NCI-H146 treated with DMSO at 0.1 percent for 48 hours (cell line): ENCODE results near the gene EIF4E2.

ENCODE experiments used
- DNase-seq: peaks from one replicate; lab custom pipeline; 2025; ENCODE audit not compliant: unreplicated experiment; lab: John Stamatoyannopoulos, UW

EIF4E2 gene

GRCh38 chr2:232537079-232537478, 13.4 kb upstream of the EIF4E2 start:
- DNase-seq = no peak

GRCh38 chr2:232537499-232537898, 13.0 kb upstream of the EIF4E2 start:
- no peak for DNase-seq

GRCh38 chr2:232538671-232539070, 11.8 kb upstream of the EIF4E2 start:
- DNase-seq = no peak

DNA sequence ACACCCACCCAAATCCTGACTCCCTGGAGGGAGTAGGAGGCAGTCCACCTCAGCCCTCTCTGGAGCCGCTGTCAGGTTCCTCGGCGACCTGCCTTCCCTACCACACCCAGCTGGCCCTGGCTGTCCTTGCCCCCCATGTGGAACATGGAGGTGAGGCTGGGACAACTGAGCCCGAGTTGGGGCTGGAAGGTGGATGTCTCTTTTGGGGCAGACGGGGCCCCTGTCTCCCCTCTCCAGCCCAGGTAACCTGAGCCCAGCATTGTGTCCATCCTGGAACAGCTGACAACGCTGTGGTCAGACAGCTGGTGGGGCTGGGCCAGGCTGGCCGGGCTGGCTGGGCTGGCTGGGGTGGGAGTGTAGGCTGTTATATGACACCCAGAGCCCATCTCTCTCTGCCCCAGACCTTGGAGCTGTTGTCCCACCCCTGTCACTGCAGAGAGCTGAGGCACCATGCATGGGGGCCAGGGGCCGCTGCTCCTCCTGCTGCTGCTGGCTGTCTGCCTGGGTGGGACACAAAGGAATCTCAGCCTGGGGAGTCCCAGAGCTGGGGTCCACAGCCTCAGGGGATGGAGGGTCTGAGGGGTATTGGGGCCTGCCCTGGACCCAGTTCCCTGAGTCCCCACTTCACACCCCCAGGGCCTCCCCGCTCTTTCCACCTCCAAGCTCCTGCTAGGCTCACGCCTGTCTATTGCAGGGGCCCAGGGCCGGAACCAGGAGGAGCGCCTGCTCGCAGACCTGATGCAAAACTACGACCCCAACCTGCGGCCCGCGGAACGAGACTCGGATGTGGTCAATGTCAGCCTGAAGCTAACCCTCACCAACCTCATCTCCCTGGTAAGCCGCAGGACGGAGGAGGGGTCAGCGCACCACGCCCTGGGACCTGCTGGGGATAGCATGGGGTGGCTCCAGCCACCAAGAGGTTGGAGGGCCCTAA, 10.9 kb upstream of the EIF4E2 start, which contains the start of gene CHRNG:
CHRNG (plus strand) TSS at position 395 of the 934 bp plus-strand sequence; CDS start at position 451, 56 bp downstream.
- no peak for DNase-seq

GRCh38 chr2:232540441-232541041, 9.9 kb upstream of the EIF4E2 start:
- DNase-seq = no peak

GRCh38 chr2:232541195-232541960, 9.1 kb upstream of the EIF4E2 start:
- no peak for DNase-seq

- no peak for DNase-seq
Measured at GRCh38 chr2:232541961-232542714, 8.4 kb upstream of the EIF4E2 start.

DNA sequence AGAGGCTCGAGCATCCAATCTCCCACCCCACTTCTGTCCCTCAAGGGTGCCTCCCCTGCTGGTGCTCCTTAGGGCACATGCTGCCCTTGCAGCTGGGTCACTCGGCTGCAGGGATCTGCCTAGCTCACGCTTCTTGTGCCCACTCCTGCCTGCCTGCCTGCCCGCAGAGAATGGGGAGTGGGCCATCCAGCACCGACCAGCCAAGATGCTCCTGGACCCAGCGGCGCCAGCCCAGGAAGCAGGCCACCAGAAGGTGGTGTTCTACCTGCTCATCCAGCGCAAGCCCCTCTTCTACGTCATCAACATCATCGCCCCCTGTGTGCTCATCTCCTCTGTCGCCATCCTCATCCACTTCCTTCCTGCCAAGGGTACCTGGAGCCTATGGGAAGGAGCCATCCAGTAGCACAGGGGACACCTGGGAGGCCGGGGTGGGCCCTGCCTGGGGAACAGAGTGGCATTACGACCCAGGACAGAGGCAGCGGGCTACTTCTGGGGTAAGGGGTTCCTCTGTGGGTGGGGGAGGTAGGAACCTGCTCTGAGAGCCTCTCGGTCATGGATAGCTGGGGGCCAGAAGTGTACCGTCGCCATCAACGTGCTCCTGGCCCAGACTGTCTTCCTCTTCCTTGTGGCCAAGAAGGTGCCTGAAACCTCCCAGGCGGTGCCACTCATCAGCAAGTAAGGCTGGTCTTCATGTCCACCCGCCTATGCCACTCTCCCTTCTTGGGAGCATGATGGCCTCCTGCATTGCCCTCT, 7.6 kb upstream of the EIF4E2 start:
- DNase-seq = no peak

DNA sequence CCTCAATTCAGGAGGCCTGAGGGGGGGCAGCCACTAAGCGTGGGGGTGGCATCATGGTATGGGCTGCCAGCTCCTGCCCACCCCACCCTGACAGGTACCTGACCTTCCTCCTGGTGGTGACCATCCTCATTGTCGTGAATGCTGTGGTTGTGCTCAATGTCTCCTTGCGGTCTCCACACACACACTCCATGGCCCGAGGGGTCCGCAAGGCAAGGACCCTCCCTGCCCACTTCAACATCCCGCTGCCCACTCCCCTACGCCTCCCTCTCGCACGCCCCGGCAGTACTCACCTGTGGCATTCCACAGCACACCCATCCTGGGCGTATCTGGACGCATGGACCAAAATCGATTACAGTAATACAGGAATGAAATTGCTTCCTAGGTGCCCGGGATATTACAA, 7.0 kb upstream of the EIF4E2 start:
- no peak for DNase-seq

DNA sequence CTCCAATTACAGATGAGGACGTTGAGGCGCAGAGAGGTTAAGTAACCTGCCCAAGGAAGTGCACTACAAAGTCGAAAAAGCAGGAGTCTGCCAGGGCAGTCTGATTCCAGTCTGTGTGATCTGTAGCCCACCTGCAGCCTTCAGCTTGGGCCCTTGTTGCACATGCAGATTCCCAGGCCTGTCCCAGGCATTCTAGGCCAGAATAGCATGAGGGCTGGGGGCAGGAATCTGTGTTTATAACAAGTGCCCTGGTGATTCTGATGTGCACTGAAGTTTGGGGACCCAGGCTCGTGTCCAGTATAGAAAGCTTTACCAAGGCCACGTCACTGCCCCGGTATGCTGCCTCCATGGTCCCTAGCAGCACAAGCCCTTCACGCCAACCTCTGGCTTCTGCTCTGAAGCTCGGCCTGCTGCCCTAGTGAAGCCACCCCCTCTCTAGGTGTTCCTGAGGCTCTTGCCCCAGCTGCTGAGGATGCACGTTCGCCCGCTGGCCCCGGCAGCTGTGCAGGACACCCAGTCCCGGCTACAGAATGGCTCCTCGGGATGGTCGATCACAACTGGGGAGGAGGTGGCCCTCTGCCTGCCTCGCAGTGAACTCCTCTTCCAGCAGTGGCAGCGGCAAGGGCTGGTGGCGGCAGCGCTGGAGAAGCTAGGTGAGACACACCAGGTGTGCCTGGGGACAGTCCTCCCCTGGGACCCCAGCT, 6.4 kb upstream of the EIF4E2 start:
- no peak for DNase-seq

- no peak for DNase-seq
Measured at GRCh38 chr2:232544674-232545073, 5.8 kb upstream of the EIF4E2 start.

- DNase-seq = no peak
Measured at GRCh38 chr2:232545511-232546375, 4.7 kb upstream of the EIF4E2 start.

DNA sequence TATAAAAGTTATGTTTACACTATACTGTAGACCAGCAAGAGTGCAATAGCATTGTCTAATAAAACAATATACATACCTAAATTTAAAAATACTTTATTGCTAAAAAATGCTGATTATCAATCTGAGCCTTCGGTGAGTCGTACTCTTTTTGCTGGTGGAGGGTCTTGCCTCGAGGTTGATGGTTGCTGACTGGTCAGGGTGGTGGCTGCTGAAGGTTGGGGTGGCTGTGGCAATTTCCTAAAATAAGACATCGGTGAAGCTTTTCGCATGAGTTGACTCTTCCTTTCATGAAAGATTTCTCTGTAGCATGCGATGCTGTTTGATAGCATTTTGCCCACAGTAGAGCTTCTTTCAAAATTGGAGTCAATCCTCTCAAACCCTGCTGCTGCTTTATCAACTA, 2.5 kb upstream of the EIF4E2 start:
- DNase-seq = no peak

DNA sequence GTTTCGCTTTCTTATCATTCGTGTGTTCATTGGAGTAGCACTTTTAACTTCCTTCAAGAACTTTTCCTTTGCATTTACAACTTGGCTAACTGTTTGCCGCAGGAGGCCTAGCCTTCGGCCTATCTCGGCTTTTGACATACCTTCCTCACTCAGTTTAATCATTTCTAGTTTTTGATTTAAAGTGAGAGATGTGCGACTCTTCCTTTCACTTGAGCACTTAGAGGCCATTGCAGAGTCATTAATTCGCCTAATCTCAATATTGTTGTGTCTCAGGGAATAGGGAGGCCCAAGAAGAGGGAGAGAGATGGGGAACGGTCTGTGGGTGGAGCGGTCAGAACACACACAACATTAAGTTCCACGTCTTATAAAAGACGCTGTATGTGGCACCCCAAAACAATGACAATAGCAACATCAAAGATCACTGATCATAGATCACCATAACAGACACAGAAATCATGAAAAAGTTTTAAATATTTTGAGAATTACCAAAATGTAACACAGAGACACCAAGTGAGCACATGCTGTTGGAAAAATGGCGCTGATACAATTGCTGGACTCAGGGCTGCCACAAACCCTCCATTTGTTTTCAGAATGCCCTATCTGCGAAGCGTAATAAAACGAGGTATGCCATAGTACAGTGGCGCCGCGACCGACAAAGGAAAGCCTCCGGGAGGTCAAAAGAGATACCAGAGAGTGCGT, 685 bp upstream of the EIF4E2 start:
- DNase-seq = no peak

DNA sequence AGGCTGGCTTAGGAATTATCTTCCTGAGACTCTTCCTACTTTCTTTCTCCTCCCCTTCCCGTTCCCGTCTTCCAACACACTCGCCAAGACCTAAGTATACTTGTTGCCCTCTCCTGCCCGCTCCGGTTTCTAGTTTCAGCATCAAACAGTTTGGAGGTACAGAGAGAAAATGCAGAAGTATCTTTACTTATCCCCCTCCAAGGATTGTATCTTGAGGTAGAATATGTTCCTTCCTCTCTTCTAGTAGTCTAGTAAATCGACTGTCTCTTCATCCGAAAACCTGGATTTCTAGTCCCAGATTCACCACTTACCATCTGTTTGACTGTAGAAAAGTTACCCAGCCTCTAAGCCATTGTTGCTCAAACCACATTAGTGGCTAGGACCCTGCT, 755 bp downstream of the EIF4E2 start:
- DNase-seq = no peak

GRCh38 chr2:232551776-232552175, 1.3 kb downstream of the EIF4E2 start:
- no peak for DNase-seq

DNA sequence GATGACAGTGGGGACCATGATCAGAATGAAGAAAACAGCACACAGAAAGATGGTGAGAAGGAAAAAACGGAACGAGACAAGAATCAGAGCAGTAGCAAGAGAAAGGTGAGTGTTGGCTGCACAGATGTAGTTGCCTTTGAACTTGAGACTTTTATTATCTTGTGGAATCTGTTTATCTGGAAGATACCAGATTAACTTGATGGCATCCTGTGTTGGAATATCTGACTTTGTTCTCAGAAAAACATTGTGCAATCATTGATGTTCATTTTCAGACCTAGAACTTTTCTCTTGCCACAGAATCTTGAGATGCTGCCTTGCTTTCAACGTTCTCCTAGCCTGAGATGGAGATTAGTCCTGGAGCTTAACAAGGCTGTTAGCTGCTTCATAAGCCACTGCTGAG, 5.9 kb downstream of the EIF4E2 start:
- no peak for DNase-seq

GRCh38 chr2:232562515-232563151, 12.1 kb downstream of the EIF4E2 start:
- no peak for DNase-seq
